GM12878 (cell line): ENCODE results near the gene FAM163B. TPM values are rescaled to one million over a fixed set of nuclear protein-coding genes. Genes with fewer than 3 reads are reported as not detected.

Experiments used
- ATAC-seq: fragments of 200-7000 bp; cut with Tn5 transposase; 3 replicates; pipeline ENCODE4 v1.9.1; 2020; ENCODE audit warnings: mild to moderate bottlenecking, moderate library complexity
- BruUV-seq: library from RNA; stranded (reverse); fragments of 400-500 nt; replicated peaks from 2 replicates; lab custom pipeline; 2021; lab: Mats Ljungman, UMichigan
- CTCF ChIA-PET: fragments of 300-600 bp; sonication (Branson Sonifier 250); formaldehyde crosslinking; extraction: SDS; loops from one replicate; lab custom pipeline; 2021; ENCODE audit warnings: inconsistent platforms; lab: Yijun Ruan, JAX
- POLR2A ChIA-PET: fragments of 350-600 bp; formaldehyde crosslinking; extraction: SDS; loops from one replicate; lab custom pipeline; 2021; ENCODE audit warnings: inconsistent platforms; lab: Charles Lee
- RAD21 ChIA-PET: fragments of 300-600 bp; sonication (Branson Sonifier 250); formaldehyde crosslinking; loops from one replicate; lab custom pipeline; 2023; ENCODE audit warnings: antibody characterized with exemption; ENCODE audit not compliant: unreplicated experiment; lab: Charles Lee
- SMC1A ChIA-PET: fragments of 300-600 bp; sonication (Branson Sonifier 250); formaldehyde crosslinking; loops from one replicate; lab custom pipeline; 2023; ENCODE audit not compliant: unreplicated experiment, uncharacterized antibody; lab: Charles Lee
- DNase-seq: peaks from one replicate; pipeline ENCODE4 v3.0.0-alpha.2; 2011; ENCODE audit warnings: low read depth, low spot score
- FAIRE-seq: peaks from 3 replicates; lab custom pipeline; 2011; peaks lifted over from hg19 to GRCh38; lab: Jason Lieb, UNC
- H2AFZ ChIP-seq: 2 replicates; pipeline ENCODE4 v1.6.0; 2011; ENCODE audit warnings: low read depth, low read length, control low read depth; ENCODE audit not compliant: control insufficient read depth
- H3K27ac ChIP-seq: 2 replicates; pipeline ENCODE4 v1.5.1; 2011; ENCODE audit warnings: control low read depth; ENCODE audit not compliant: control insufficient read depth, insufficient read depth
- H3K27me3 ChIP-seq, 2 experiments: replicated peaks in 1 of 2; 2 replicates each; pipeline versions ENCODE4 v1.6.0 to v1.6.1; 2011; ENCODE audit warnings: low read length in 1 of 2; ENCODE audit not compliant: control insufficient read depth in 2 of 2, insufficient read depth in 2 of 2
- H3K36me3 ChIP-seq, 2 experiments: 2 replicates each; pipeline ENCODE4 v1.5.1; 2011; ENCODE audit warnings: low read length in 1 of 2; ENCODE audit not compliant: control insufficient read depth in 2 of 2, insufficient read depth in 2 of 2
- H3K4me1 ChIP-seq: 2 replicates; pipeline ENCODE4 v1.6.1; 2011; ENCODE audit warnings: mild to moderate bottlenecking, low read length, moderate library complexity, mixed read lengths; ENCODE audit not compliant: control insufficient read depth, insufficient read depth
- H3K4me2 ChIP-seq: 2 replicates; pipeline ENCODE4 v1.6.0; 2011; ENCODE audit warnings: control low read depth; ENCODE audit not compliant: control insufficient read depth, insufficient read depth
- H3K4me3 ChIP-seq: fragments of 200-600 bp; sonication (generic); 2 replicates; pipeline ENCODE4 v1.5.1; 2016
- H3K79me2 ChIP-seq: 2 replicates; pipeline ENCODE4 v1.6.0; 2011; ENCODE audit warnings: low read length; ENCODE audit not compliant: control insufficient read depth, insufficient read depth
- H3K9ac ChIP-seq: 2 replicates; pipeline ENCODE4 v1.8.0; 2011; ENCODE audit warnings: low read length, control low read depth, mixed read lengths; ENCODE audit not compliant: control insufficient read depth, insufficient read depth
- H3K9me3 ChIP-seq: replicated peaks from 3 replicates; pipeline ENCODE4 v1.5.1; 2011; ENCODE audit warnings: mild to moderate bottlenecking, low read length; ENCODE audit not compliant: control insufficient read depth, insufficient read depth
- H4K20me1 ChIP-seq: 2 replicates; pipeline ENCODE4 v1.6.0; 2011; ENCODE audit not compliant: control insufficient read depth, insufficient read depth
- ASH2L ChIP-seq: fragments of 300-600, 200-600 bp; sonication (generic); IDR thresholded peaks from 2 replicates; pipeline ENCODE4 v1.6.1; 2017; ENCODE audit warnings: low read depth, mild to moderate bottlenecking, borderline replicate concordance
- ATF7 ChIP-seq: fragments of 450-650 bp; IDR thresholded peaks from 2 replicates; pipeline ENCODE4 v1.6.1; 2016; ENCODE audit warnings: low read depth, mild to moderate bottlenecking
- CBX5 ChIP-seq: sonication (generic); IDR thresholded peaks from 2 replicates; pipeline ENCODE4 v1.6.1; 2016; ENCODE audit warnings: low read depth, moderate library complexity, mild to moderate bottlenecking, inconsistent platforms
- CEBPZ ChIP-seq: fragments of 150-350 bp; IDR thresholded peaks from 2 replicates; pipeline ENCODE4 v1.6.1; 2016; ENCODE audit warnings: low read depth, low read length
- E2F4 ChIP-seq: IDR thresholded peaks from 2 replicates; pipeline ENCODE4 v1.6.1; 2012; ENCODE audit warnings: low read depth, low read length, improper control_type of control experiment
- EZH2 ChIP-seq: IDR thresholded peaks from 2 replicates; pipeline ENCODE4 v1.6.1; 2012; ENCODE audit warnings: low read depth, mild to moderate bottlenecking, control low read depth, inconsistent platforms, low read length, borderline replicate concordance; ENCODE audit not compliant: control insufficient read depth
- IRF4 ChIP-seq: IDR thresholded peaks from 2 replicates; pipeline ENCODE4 v1.6.1; 2011; ENCODE audit warnings: low read depth, low read length
- MEF2B ChIP-seq: fragments of 450-650 bp; IDR thresholded peaks from 2 replicates; pipeline ENCODE4 v1.6.1; 2018; ENCODE audit warnings: mild to moderate bottlenecking, moderate library complexity; ENCODE audit not compliant: partially characterized antibody, poor library complexity, severe bottlenecking
- MYB ChIP-seq: fragments of 150-350 bp; IDR thresholded peaks from 2 replicates; pipeline ENCODE4 v1.6.1; 2014; ENCODE audit warnings: mild to moderate bottlenecking, low read depth, low read length, borderline replicate concordance
- USF2 ChIP-seq: IDR thresholded peaks from 2 replicates; pipeline ENCODE4 v1.6.1; 2011; ENCODE audit warnings: low read depth, low read length, improper control_type of control experiment, borderline replicate concordance
- WGBS: methylation state at CpG from one replicate; pipeline ENCODE4 v1.1.6; 2016; ENCODE audit warnings: low lambda C conversion rate; ENCODE audit not compliant: insufficient replicate concordance, insufficient coverage; ENCODE audit errors: missing lambda C conversion rate; 5-methylcytosine and 5-hydroxymethylcytosine counted together
- in situ Hi-C: fragments of 300-500 bp; cut with MboI; formaldehyde crosslinking; loops from 9 replicates; pipeline ENCODE4 v1.14.3; 2018; ENCODE audit warnings: mixed read lengths
- intact Hi-C: fragments of 100-400 bp; cut with micrococcal nuclease; formaldehyde crosslinking; loops from one replicate; pipeline ENCODE4 v1.14.2; 2022; ENCODE audit not compliant: unreplicated experiment
- polyA plus RNA-seq, 11 experiments: library from polyadenylated mRNA; depleted of rRNA in 4 of 11; unstranded in 6 of 11; stranded (reverse) in 5 of 11; fragments of >200 nt; fragmentation: Nextera tagmentation in 4 of 11; fragmentation: Illumina TruSeq in 1 of 11; extraction: Ambion mirVana in 4 of 11; extraction: Trizol in 1 of 11; gene quantifications; 1 replicate in 1 of 11; 2 replicates in 10 of 11; pipeline versions ENCODE4 v1.2.1 to v1.2.3, GENCODE V29; 2011 to 2016; ENCODE audit warnings: inconsistent platforms in 2 of 11, missing spikeins in 2 of 11, low read depth in 1 of 11
- total RNA-seq, 4 experiments: library from RNA; depleted of rRNA in 3 of 4; stranded (reverse); fragments of >200 nt in 3 of 4; fragmentation: Illumina TruSeq in 1 of 4; extraction: Trizol in 1 of 4; gene quantifications; 2 replicates each; pipeline versions ENCODE4 v1.2.1 to v1.2.3, GENCODE V29; 2013 to 2021

Gene FAM163B
- total and polyA plus RNA-seq, 10 of the 15 experiments (the other 5 are each of a cell fraction or from before 2014, with no cell fraction given) = not detected

GRCh38 chr9:133545494-133546286, 63.5 kb downstream of the FAM163B start:
- TF ChIP-seq EZH2 = no peak
- no peak for TF ChIP-seq CBX5
- TF ChIP-seq E2F4 = no peak
- no peak for TF ChIP-seq ATF7
- TF ChIP-seq USF2 = no peak
- no peak for TF ChIP-seq MYB
- no peak for TF ChIP-seq MEF2B
- TF ChIP-seq ASH2L = no peak
- no peak for TF ChIP-seq CEBPZ
- TF ChIP-seq IRF4 = no peak
- no peak overlapping the region for H3K4me2 ChIP-seq
- no peak overlapping the region for H2AFZ ChIP-seq
- BruUV-seq = no TSS peak
- H3K79me2 ChIP-seq = no peaks in the 10 kb centered on the region
- ATAC-seq = no peak
- ChIA-PET RAD21 (no interaction called here), SMC1A (no interaction called here), POLR2A (no interaction called here), CTCF (no interaction called here)
- no peak overlapping the region for H3K4me3 ChIP-seq
- in situ Hi-C loops (loop anchor here (25.0 kb wide), 1 partner anchor 467 kb away; no protein-coding TSS in a partner anchor), intact Hi-C loops (no loop called here)
- 16% methylated on average over 24 of the region's 25 CpGs for WGBS
- no peak for FAIRE-seq
- H3K27me3 ChIP-seq = peaks cover 0 to 5% of the 10 kb centered on the region in 2 experiments; a peak in 3 of 4 replicates
- H4K20me1 ChIP-seq = no peaks in the 10 kb centered on the region
- H3K27ac ChIP-seq = no peak overlapping the region
- no peaks in the 10 kb centered on the region for H3K4me1 ChIP-seq
- no peaks in the 10 kb centered on the region for H3K36me3 ChIP-seq
- no peak overlapping the region for H3K9ac ChIP-seq
- no peaks in the 10 kb centered on the region for H3K9me3 ChIP-seq
- no peak for DNase-seq
